RCC 7860 (cell line): ENCODE data around the gene SGF29.
"Not testable (repeated sequence)": the region's sequence is repeated elsewhere in the genome, so short reads cannot be mapped to it uniquely, and the experiment has no call there.

Experiments
- DNase-seq: peaks from one replicate; pipeline ENCODE4 v3.0.0-alpha.2; 2015; ENCODE audit warnings: low spot score
- FAIRE-seq: peaks from 2 replicates; lab custom pipeline; 2012; peaks lifted over from hg19 to GRCh38; lab: Jason Lieb, UNC

The SGF29 gene

DNA sequence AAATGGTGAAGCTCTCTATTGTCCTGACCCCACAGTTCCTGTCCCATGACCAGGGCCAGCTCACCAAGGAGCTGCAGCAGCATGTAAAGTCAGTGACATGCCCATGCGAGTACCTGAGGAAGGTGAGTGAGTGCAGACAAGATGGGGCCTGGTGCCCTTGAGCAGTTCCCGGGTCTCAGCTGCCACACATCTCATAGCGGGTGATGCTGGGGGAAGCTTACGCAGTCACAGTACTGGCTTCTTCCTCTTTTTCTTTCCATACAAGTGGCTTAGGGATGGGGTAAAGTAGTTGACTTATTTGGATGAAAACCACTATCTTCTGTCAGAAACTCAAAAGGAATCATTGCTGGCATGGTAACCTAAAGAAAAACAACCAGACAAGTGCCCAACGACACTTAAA, 84.6 kb downstream of the SGF29 start:
- not testable (repeated sequence) for DNase-seq, FAIRE-seq

DNA sequence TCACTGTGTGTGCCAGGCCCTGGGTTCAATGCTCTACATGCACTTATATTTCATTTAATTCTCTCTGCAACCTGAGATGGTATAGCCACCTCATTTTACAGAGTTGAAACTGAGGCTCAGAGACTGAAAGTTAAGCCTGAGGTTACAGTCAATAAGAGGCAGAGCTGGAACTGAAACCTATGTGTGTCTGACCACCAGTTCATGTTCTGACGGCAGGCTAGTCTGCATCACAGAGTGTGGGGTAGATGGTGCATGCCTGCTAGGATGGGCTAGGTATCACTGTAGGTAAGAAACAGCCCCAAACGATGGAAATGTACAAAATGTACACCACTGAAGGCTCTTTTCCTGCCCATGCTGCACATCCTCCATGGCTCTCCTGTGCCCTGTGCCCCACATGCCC, 86.2 kb downstream of the SGF29 start:
- DNase-seq, FAIRE-seq: not testable (repeated sequence)
